Heart left ventricle (tissue), 16 donors: ENCODE data around the gene ACTL7B. TPM values are rescaled to one million over a fixed set of nuclear protein-coding genes. Genes with fewer than 3 reads are reported as not detected.

ENCODE experiments used
- ATAC-seq, 4 donors: fragments of 200-7000 bp; cut with Tn5 transposase; one replicate each; pipeline ENCODE4 v1.9.1; 2020 to 2022; ENCODE audit warnings: moderate library complexity in 4 of 4, mild to moderate bottlenecking in 3 of 4, moderate number of reproducible peaks in 1 of 4
- DNase-seq, 5 donors: peaks; one replicate each; pipeline ENCODE4 v3.0.0-alpha.2; 2020
- H3K27ac ChIP-seq, 12 donors: fragments of 200-600 bp; sonication (generic) in 4 of 12; one replicate each; pipeline versions ENCODE4 v1.5.0 to v1.8.0; 2016 to 2022; ENCODE audit warnings: mild to moderate bottlenecking in 2 of 12
- H3K27me3 ChIP-seq, 9 donors: fragments of 200-600 bp; sonication (generic) in 2 of 9; one replicate each; pipeline versions ENCODE4 v1.5.1 to v1.8.0; 2016 to 2022; ENCODE audit warnings: mild to moderate bottlenecking in 3 of 9
- H3K36me3 ChIP-seq, 9 donors: fragments of 200-600 bp; sonication (generic) in 2 of 9; one replicate each; pipeline versions ENCODE4 v1.5.0 to v1.8.0; 2018 to 2022; ENCODE audit warnings: mild to moderate bottlenecking in 2 of 9
- H3K4me1 ChIP-seq, 12 donors: fragments of 200-600 bp; sonication (generic) in 4 of 12; one replicate each; pipeline versions ENCODE4 v1.5.0 to v1.8.0; 2016 to 2022; ENCODE audit warnings: mild to moderate bottlenecking in 3 of 12
- H3K4me3 ChIP-seq, 12 donors: fragments of 200-600 bp; sonication (generic) in 4 of 12; one replicate each; pipeline versions ENCODE4 v1.5.0 to v1.8.0; 2017 to 2022; ENCODE audit warnings: mild to moderate bottlenecking in 9 of 12, moderate library complexity in 4 of 12
- H3K9me3 ChIP-seq, 12 donors: fragments of 200-600 bp; sonication (generic) in 4 of 12; one replicate each; pipeline versions ENCODE4 v1.5.0 to v1.8.0; 2016 to 2022; ENCODE audit warnings: mild to moderate bottlenecking in 1 of 12
- POLR2A ChIP-seq, 2 donors: fragments of 450-650 bp; IDR thresholded peaks; one replicate each; pipeline ENCODE4 v1.6.1; 2017; ENCODE audit warnings: antibody characterized with exemption in 2 of 2, mild to moderate bottlenecking in 2 of 2, moderate library complexity in 2 of 2
- WGBS, 4 donors: extraction: QIAGEN DNeasy Blood & Tissue Kit in 2 of 4; methylation state at CpG; one replicate each; pipeline versions ENCODE4 v1.1.5 to v1.1.7; 2013 to 2018; 5-methylcytosine and 5-hydroxymethylcytosine counted together
- intact Hi-C, 10 donors: fragments of 100-400 bp; cut with DNase I; formaldehyde crosslinking; loops; one replicate each; pipeline versions ENCODE4 v1.11.1 to v1.14.2; 2022
- polyA plus RNA-seq, 2 donors: library from polyadenylated mRNA; stranded (reverse); fragments of 200-250 nt; gene quantifications; one replicate each; pipeline ENCODE4 v1.2.3, GENCODE V29; 2013
- total RNA-seq, 9 donors: library from RNA; depleted of rRNA in 2 of 9; stranded (reverse); fragments of >200 nt in 2 of 9; fragmentation: NEBNext Ultra II Directional in 3 of 9; extraction: Animal tissue kit (Norgen Biotek cat#: 25700) in 3 of 9; gene quantifications; one replicate each; pipeline versions ENCODE4 v1.1.0 to v1.2.4, GENCODE V29; 2016 to 2023
- TF ChIP-seq, protein P1 (sequence below), 12 donors: fragments of 200-600 bp; sonication (generic) in 4 of 12; IDR thresholded peaks; one replicate each; pipeline versions ENCODE4 v1.5.0 to v1.8.0; 2018 to 2022; ENCODE audit warnings: antibody characterized with exemption in 12 of 12, mild to moderate bottlenecking in 5 of 12
- donor health status: ischemic (EF 13 %, LVEDD 7.1; RV severe dilation, severe dysfunction).
- donor health status: healthy with polysubstance abuse.
- donor health status: DM: no; HTN: yes; CAD: no.
- donor health status: DM: no; HTN: no; CAD: no.
- donor health status: ischemic (EF 25% LVEDD 6.9; RV normal size, moderate dysfunction).
- donor health status: ischemic (EF 25% LVEDD 5.7; RV mildly dilated, moderate dysfunction).
- donor health status: healthy.
- donor health status: DM: yes; HTN: yes; CAD: no.
- donor health status: ischemic (EF 35%, LVEDD 5.7; RV mildly dilated, moderate dysfunction).
- donor health status: nonischemic (EF 11% LVEDD 7.7; RV severe dilation, severe dysfunction).
- donor health status: DM: yes; HTN: yes; CAD: no.
- donor health status: PGD.
- donor health status: ischemic (EF 29% LVEDD 5.4; RV normal size, mild dysfunction).
- donor health status: nonischemic (EF 23%, LVEDD 6.1; RV moderate dilation, normal function).

Gene ACTL7B
- total and polyA plus RNA-seq, 11 donors = not detected

DNA sequence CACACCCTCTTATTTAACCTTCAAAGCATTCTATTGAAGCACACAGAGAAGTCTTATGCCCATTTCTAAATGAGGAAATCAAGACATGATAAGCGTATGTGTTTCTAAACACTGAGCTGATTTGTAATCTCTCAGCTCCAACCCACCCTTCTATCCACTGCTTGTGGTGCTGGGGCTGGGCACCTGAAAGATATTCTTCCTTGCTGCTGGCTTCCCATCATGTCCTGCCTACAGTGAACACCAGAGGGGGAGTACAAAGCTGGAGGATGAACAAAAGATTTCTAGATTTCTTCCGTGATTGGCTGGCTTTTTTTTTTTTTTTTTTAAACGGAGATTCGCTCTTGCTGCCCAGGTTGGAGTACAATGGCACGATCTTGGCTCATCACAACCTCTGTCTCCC, 20.6 kb upstream of the ACTL7B start:
- no peak for ATAC-seq
- 93 to 97% (median 94%) methylated on average over 5 of the region's 5 CpGs for WGBS, 4 donors
- DNase-seq = no peak
- Histone ChIP-seq H3K27ac (no peak overlapping the region), H3K9me3 (peaks cover 0 to 6% (median 0%) of the 10 kb centered on the region in 12 donors), H3K4me1 (no peaks in the 10 kb centered on the region), H3K4me3 (no peak overlapping the region), H3K27me3 (no peaks in the 10 kb centered on the region), H3K36me3 (peaks cover 0 to 100% (median 96%) of the 10 kb centered on the region in 9 donors)
- no peak for TF ChIP-seq POLR2A (IDR thresholded peaks at IDR 0.05)
- TF ChIP-seq, protein P1, sequence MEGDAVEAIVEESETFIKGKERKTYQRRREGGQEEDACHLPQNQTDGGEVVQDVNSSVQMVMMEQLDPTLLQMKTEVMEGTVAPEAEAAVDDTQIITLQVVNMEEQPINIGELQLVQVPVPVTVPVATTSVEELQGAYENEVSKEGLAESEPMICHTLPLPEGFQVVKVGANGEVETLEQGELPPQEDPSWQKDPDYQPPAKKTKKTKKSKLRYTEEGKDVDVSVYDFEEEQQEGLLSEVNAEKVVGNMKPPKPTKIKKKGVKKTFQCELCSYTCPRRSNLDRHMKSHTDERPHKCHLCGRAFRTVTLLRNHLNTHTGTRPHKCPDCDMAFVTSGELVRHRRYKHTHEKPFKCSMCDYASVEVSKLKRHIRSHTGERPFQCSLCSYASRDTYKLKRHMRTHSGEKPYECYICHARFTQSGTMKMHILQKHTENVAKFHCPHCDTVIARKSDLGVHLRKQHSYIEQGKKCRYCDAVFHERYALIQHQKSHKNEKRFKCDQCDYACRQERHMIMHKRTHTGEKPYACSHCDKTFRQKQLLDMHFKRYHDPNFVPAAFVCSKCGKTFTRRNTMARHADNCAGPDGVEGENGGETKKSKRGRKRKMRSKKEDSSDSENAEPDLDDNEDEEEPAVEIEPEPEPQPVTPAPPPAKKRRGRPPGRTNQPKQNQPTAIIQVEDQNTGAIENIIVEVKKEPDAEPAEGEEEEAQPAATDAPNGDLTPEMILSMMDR (IDR thresholded peaks at IDR 0.05) = no peak
- intact Hi-C loops = no loop called here

- H3K9me3 ChIP-seq = peaks cover 0 to 6% (median 0%) of the 10 kb centered on the region in 12 donors
- no peak overlapping the region for H3K27ac ChIP-seq
- no peak for DNase-seq
- WGBS, 4 donors = 97 to 99% (median 98%) methylated on average over 4 of the region's 4 CpGs
- no peak for ATAC-seq
- peaks cover 0 to 100% (median 93%) of the 10 kb centered on the region in 9 donors for H3K36me3 ChIP-seq
- intact Hi-C loops = no loop called here
- no peaks in the 10 kb centered on the region for H3K27me3 ChIP-seq
- H3K4me1 ChIP-seq = no peaks in the 10 kb centered on the region
- H3K4me3 ChIP-seq = no peak overlapping the region
- no peak for TF ChIP-seq POLR2A (IDR thresholded peaks at IDR 0.05)
- TF ChIP-seq, protein P1 (IDR thresholded peaks at IDR 0.05) = no peak
Measured at GRCh38 chr9:108874058-108874788, 18.4 kb upstream of the ACTL7B start.

DNA sequence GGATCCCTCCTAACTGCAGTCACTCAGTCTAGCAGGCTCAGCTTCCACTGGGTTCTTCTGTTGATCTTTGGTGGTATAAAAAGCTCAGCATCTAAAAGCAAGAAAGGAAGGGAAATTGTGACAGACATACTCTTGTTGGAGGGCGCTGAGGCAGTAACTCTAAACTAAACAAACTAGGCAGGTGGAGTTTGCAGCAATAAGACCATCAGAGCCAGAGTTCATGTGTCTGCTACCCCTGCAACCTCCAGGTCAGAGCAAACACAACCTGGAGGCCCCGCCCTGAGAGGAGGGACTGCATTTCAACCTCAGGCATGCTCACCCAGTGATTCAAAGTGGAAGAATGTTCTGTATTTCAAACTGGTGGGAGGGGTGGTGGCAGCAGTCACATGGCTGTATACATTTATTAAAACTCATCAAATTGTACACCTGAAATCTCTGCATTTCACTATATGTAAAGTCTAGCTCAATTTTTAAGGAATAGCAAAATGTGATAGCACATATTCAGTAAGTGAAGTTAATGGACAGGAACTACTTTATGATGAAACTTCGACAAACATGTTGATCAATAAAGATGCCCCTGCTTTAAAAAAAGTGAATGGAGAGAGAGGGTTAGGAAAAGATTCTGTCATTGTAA, 13.4 kb upstream of the ACTL7B start:
- intact Hi-C loops = no loop called here
- ATAC-seq = no peak
- Histone ChIP-seq H3K27ac (no peak overlapping the region), H3K36me3 (peaks cover 0 to 70% (median 56%) of the 10 kb centered on the region in 9 donors), H3K4me3 (no peak overlapping the region), H3K9me3 (peaks cover 0 to 6% (median 0%) of the 10 kb centered on the region in 12 donors), H3K4me1 (peaks cover 0 to 6% (median 0%) of the 10 kb centered on the region in 12 donors), H3K27me3 (no peaks in the 10 kb centered on the region)
- WGBS, 4 donors = 66 to 99% (median 96%) methylated on average over 3 of the region's 3 CpGs
- no peak for TF ChIP-seq POLR2A (IDR thresholded peaks at IDR 0.05)
- TF ChIP-seq, protein P1 (IDR thresholded peaks at IDR 0.05) = no peak
- DNase-seq = no peak

DNA sequence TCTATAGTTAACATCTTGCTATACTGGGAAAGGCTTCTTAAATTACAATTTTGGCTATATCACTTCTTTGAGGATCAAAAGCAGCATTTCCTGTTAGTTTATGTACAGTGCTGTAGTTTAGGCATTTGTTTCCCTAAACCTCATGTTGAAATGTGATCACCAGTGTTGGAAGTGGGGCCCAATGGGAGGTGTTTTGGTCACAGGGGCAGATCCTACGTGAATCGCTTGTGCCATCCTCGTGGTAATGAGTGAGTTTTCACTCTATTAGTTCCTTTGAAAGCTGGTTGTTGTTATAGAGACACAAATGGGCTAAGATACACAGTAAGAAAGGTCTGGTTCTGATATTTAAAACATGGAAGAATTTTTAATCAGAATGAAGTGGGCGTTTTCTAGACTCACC, 12.0 kb upstream of the ACTL7B start:
- Histone ChIP-seq H3K27ac (no peak overlapping the region), H3K4me3 (no peak overlapping the region), H3K9me3 (peaks cover 0 to 6% (median 0%) of the 10 kb centered on the region in 12 donors), H3K36me3 (peaks cover 0 to 57% (median 42%) of the 10 kb centered on the region in 9 donors), H3K4me1 (peaks cover 0 to 6% (median 0%) of the 10 kb centered on the region in 12 donors), H3K27me3 (no peaks in the 10 kb centered on the region)
- DNase-seq = no peak
- no peak for TF ChIP-seq POLR2A (IDR thresholded peaks at IDR 0.05)
- TF ChIP-seq, protein P1 (IDR thresholded peaks at IDR 0.05) = no peak
- intact Hi-C loops = no loop called here
- WGBS, 4 donors = 81 to 96% (median 95%) methylated on average over 4 of the region's 4 CpGs
- no peak for ATAC-seq
